ENCODE data around the gene OPRD1. TPM values are rescaled to one million over a fixed set of nuclear protein-coding genes. Genes with fewer than 3 reads are reported as not detected.

OPRD1 gene
- total RNA-seq, 4 donors from 2014 or later: not detected

GRCh38 chr1:28877132-28877781, 65.3 kb downstream of the OPRD1 start:
- DNase-seq: no peak
- Histone ChIP-seq H3K27ac (no peak overlapping the region), H3K27me3 (peaks cover 0 to 14% (median 0%) of the 10 kb centered on the region in 4 donors), H3K9me3 (no peaks in the 10 kb centered on the region), H3K36me3 (no peaks in the 10 kb centered on the region), H3K4me3 (no peak overlapping the region), H3K4me1 (peaks cover under 1 to 20% (median 6%) of the 10 kb centered on the region in 3 donors)
- TF ChIP-seq POLR2A (IDR thresholded peaks at IDR 0.05): no peak
- peak; percentile 90 to 95 (median 94) for TF ChIP-seq CTCF (IDR thresholded peaks at IDR 0.05)
- WGBS, 2 donors: 17 to 22% methylated on average over 18 of the region's 18 CpGs
- intact Hi-C loops (cut with DNase I): loop anchor here (5.0 kb wide), 1 partner anchor 90 kb away; no protein-coding TSS in a partner anchor

- intact Hi-C loops (cut with DNase I): loop anchor here (5.0 kb wide), 1 partner anchor 91 kb away; no protein-coding TSS in a partner anchor
- DNase-seq: no peak
- peaks cover 3 to 26% (median 9%) of the 10 kb centered on the region in 3 donors for H3K4me1 ChIP-seq
- H3K27me3 ChIP-seq: peaks cover 0 to 10% (median 0%) of the 10 kb centered on the region in 4 donors
- 46 to 62% methylated on average over 4 of the region's 4 CpGs for WGBS, 2 donors
- H3K36me3 ChIP-seq: no peaks in the 10 kb centered on the region
- no peaks in the 10 kb centered on the region for H3K9me3 ChIP-seq
- TF ChIP-seq POLR2A (IDR thresholded peaks at IDR 0.05) (no peak), CTCF (IDR thresholded peaks at IDR 0.05) (no peak)
- H3K27ac ChIP-seq: peak overlapping the region in 2 of 4 donors; percentile 54 to 59
- H3K4me3 ChIP-seq: no peak overlapping the region
Observed at GRCh38 chr1:28878796-28879195, 66.8 kb downstream of the OPRD1 start.

GRCh38 chr1:28882009-28882628, 70.1 kb downstream of the OPRD1 start:
- DNase-seq: no peak
- 29 to 37% methylated on average over 12 to 13 of the region's 13 CpGs for WGBS, 2 donors
- H3K4me3 ChIP-seq: no peak overlapping the region
- TF ChIP-seq CTCF (IDR thresholded peaks at IDR 0.05): peak; percentile 83 to 97 (median 94)
- no peak for TF ChIP-seq POLR2A (IDR thresholded peaks at IDR 0.05)
- H3K9me3 ChIP-seq: no peaks in the 10 kb centered on the region
- peak overlapping the region; percentile 10 to 41 (median 24) for H3K27ac ChIP-seq
- H3K27me3 ChIP-seq: no peaks in the 10 kb centered on the region
- intact Hi-C loops (cut with DNase I): loop anchor here (5.0 kb wide), 2 partner anchors 150 to 320 kb away; no protein-coding TSS in a partner anchor
- H3K36me3 ChIP-seq: no peaks in the 10 kb centered on the region
- peaks cover 18 to 59% (median 29%) of the 10 kb centered on the region in 3 donors for H3K4me1 ChIP-seq

- H3K4me3 ChIP-seq: no peak overlapping the region
- peaks cover 23 to 69% (median 34%) of the 10 kb centered on the region in 3 donors for H3K4me1 ChIP-seq
- H3K27me3 ChIP-seq: no peaks in the 10 kb centered on the region
- TF ChIP-seq POLR2A (IDR thresholded peaks at IDR 0.05) (no peak), CTCF (IDR thresholded peaks at IDR 0.05) (no peak)
- H3K27ac ChIP-seq: no peak overlapping the region
- no peak for DNase-seq
- WGBS, 2 donors: 100% methylated on average over 1 of the region's 1 CpG; no CpG with 5 or more reads in 1 of the 2 donors
- intact Hi-C loops (cut with DNase I): loop anchor here (5.0 kb wide), 2 partner anchors 149 to 319 kb away; no protein-coding TSS in a partner anchor
- no peaks in the 10 kb centered on the region for H3K9me3 ChIP-seq
- H3K36me3 ChIP-seq: no peaks in the 10 kb centered on the region
Observed at GRCh38 chr1:28883242-28883616, 71.3 kb downstream of the OPRD1 start.

- DNase-seq: no peak
- H3K36me3 ChIP-seq: no peaks in the 10 kb centered on the region
- intact Hi-C loops (cut with DNase I): no loop called here
- peak overlapping the region; percentile 14 to 93 (median 85) for H3K27ac ChIP-seq
- TF ChIP-seq POLR2A (IDR thresholded peaks at IDR 0.05) (no peak), CTCF (IDR thresholded peaks at IDR 0.05) (no peak)
- H3K4me3 ChIP-seq: no peak overlapping the region
- H3K27me3 ChIP-seq: no peaks in the 10 kb centered on the region
- H3K4me1 ChIP-seq: peaks cover 23 to 78% (median 38%) of the 10 kb centered on the region in 3 donors
- no peaks in the 10 kb centered on the region for H3K9me3 ChIP-seq
- 65 to 71% methylated on average over 2 to 7 of the region's 7 CpGs for WGBS, 2 donors
Observed at GRCh38 chr1:28885472-28885877, 73.5 kb downstream of the OPRD1 start.

Data from esophagus squamous epithelium (tissue), 5 donors.